ENCODE results near the gene TPRG1L. TPM values are rescaled to one million over a fixed set of nuclear protein-coding genes. Genes with fewer than 3 reads are reported as not detected.
"Not testable (repeated sequence)": the region's sequence is repeated elsewhere in the genome, so short reads cannot be mapped to it uniquely, and the experiment has no call there.

The TPRG1L gene
- total RNA-seq (2014; rRNA removed; shearing (Covaris generic)), result 20.3 and 24.4 TPM in 2 replicates
- 6.2 and 6.6 TPM in 2 replicates for polyA plus RNA-seq (2016; fragmentation: Nextera tagmentation; extraction: Ambion mirVana)
- long read RNA-seq, partial matches to known transcripts, result 0 of 4 reads
- long read RNA-seq, other reads (novel, unspliced or antisense), result 4 of 4 reads

GRCh38 chr1:3624200-3625136, at the start of gene TPRG1L:
Gene TPRG1L, plus strand, starts transcription at chr1:3625015. Its CDS starts 58 bp downstream, at chr1:3625073.
- H3K4me2 ChIP-seq, result peak within 1 kb of the TSS; percentile 95
- peak within 1 kb of the TSS; percentile 93 for H2AFZ ChIP-seq
- no peaks in the 10 kb centered on the region for H3K36me3 ChIP-seq (ENCODE audit: insufficient read depth)
- H3K27me3 ChIP-seq (ENCODE audit: insufficient read depth), result no peaks in the 10 kb centered on the region
- H3K27ac ChIP-seq (ENCODE audit: low read depth), result no peak within 1 kb of the TSS
- H3K4me3 Mint-ChIP-seq, result peak within 1 kb of the TSS; percentile 87
- peaks cover 5% of the 10 kb centered on the region; the same call in 1 of the 2 replicates for H3K4me1 ChIP-seq (ENCODE audit: insufficient read depth)
- peaks cover 3% of the 10 kb centered on the region; the same call in 2 of the 3 replicates for H3K9me3 Mint-ChIP-seq
- peaks cover 10% of the 10 kb centered on the region for H3K4me1 Mint-ChIP-seq
- DNase-seq (ENCODE audit: low spot score) (peak; percentile 99), ATAC-seq (peak; percentile 91)
- H3F3A ChIP-seq (replicated peaks; ENCODE audit: low read depth), result peaks cover 5% of the 10 kb centered on the region; the same call in 1 of the 2 replicates
- H3K4me3 ChIP-seq, result peak within 1 kb of the TSS; percentile 97
- H3K36me3 Mint-ChIP-seq (ENCODE audit: low read depth), result peaks cover 24% of the 10 kb centered on the region
- TF ChIP-seq ETS1 (IDR thresholded peaks at IDR 0.05) (peak; percentile 42; the same call in 1 of the 2 replicates), EZH2phosphoT487 (IDR thresholded peaks at IDR 0.05; ENCODE audit: unreplicated experiment) (no peak), CREB1 (CRISPR knock-in tag; IDR thresholded peaks at IDR 0.05; ENCODE audit: low read depth) (peak; percentile 80), POLR2AphosphoS5 (IDR thresholded peaks at IDR 0.05; ENCODE audit: low read depth) (peak; percentile 35; the same call in 1 of the 2 replicates), ZNF462 (CRISPR knock-in tag; IDR thresholded peaks at IDR 0.05) (no peak)
- no peaks in the 10 kb centered on the region for H3K9me2 ChIP-seq (ENCODE audit: insufficient read depth)
- H3K79me2 ChIP-seq (replicated peaks; ENCODE audit: insufficient read depth), result peaks cover 5% of the 10 kb centered on the region; the same call in 1 of the 2 replicates
- H4K20me1 ChIP-seq (replicated peaks; ENCODE audit: insufficient read depth), result no peaks in the 10 kb centered on the region
- H3K27ac Mint-ChIP-seq, result no peak within 1 kb of the TSS
- H3K27me3 Mint-ChIP-seq (ENCODE audit: insufficient read depth, low read depth, poor library complexity), result peaks cover 7% of the 10 kb centered on the region

- H3K9me2 ChIP-seq (ENCODE audit: insufficient read depth); H3K27ac ChIP-seq (ENCODE audit: low read depth); DNase-seq (ENCODE audit: low spot score); H3K4me3 Mint-ChIP-seq; H4K20me1 ChIP-seq (replicated peaks; ENCODE audit: insufficient read depth); H3K9me3 Mint-ChIP-seq; H3K27ac Mint-ChIP-seq; H3K36me3 ChIP-seq (ENCODE audit: insufficient read depth); H3K79me2 ChIP-seq (replicated peaks; ENCODE audit: insufficient read depth); H2AFZ ChIP-seq; H3K36me3 Mint-ChIP-seq (ENCODE audit: low read depth); H3K4me3 ChIP-seq; H3K4me1 Mint-ChIP-seq; ATAC-seq; H3K27me3 Mint-ChIP-seq (ENCODE audit: insufficient read depth, low read depth, poor library complexity); H3K27me3 ChIP-seq (ENCODE audit: insufficient read depth); H3K4me1 ChIP-seq (ENCODE audit: insufficient read depth); H3F3A ChIP-seq (replicated peaks; ENCODE audit: low read depth); H3K4me2 ChIP-seq: not testable (repeated sequence)
Measured at GRCh38 chr1:3575515-3575914, 49.3 kb upstream of the TPRG1L start.
